Ecto neural progenitor cell (in vitro differentiated cells): Measurements from ENCODE around the gene MARCHF4.

ENCODE experiments used
- DNase-seq: peaks from one replicate; pipeline ENCODE4 v3.0.0-alpha.2; 2018; ENCODE audit warnings: low spot score

MARCHF4 gene

GRCh38 chr2:216371721-216372702 is at the start of gene MARCHF4:
Gene MARCHF4, minus strand, starts transcription at chr2:216372483. Its CDS starts 2,223 bp downstream, at chr2:216370260.
- peak; percentile 92 for DNase-seq

GRCh38 chr2:216420367-216421101 is 48.3 kb upstream of the MARCHF4 start:
- DNase-seq: no peak

- DNase-seq: no peak
Measured at GRCh38 chr2:216418981-216419380, 46.7 kb upstream of the MARCHF4 start.

GRCh38 chr2:216416571-216417307 is 44.5 kb upstream of the MARCHF4 start:
- DNase-seq: no peak

GRCh38 chr2:216415541-216415940 is 43.3 kb upstream of the MARCHF4 start:
- DNase-seq: no peak

- DNase-seq: no peak
Measured at GRCh38 chr2:216414772-216415319, 42.6 kb upstream of the MARCHF4 start.

GRCh38 chr2:216413882-216414281 is 41.6 kb upstream of the MARCHF4 start:
- no peak for DNase-seq

GRCh38 chr2:216412022-216412999 is 40.0 kb upstream of the MARCHF4 start, which contains the start of gene SMARCAL1:
Gene SMARCAL1, plus strand, starts transcription at chr2:216412484. Its CDS starts 2,221 bp downstream, at chr2:216414705.
- peak; percentile 99 for DNase-seq

GRCh38 chr2:216410550-216410949 is 38.3 kb upstream of the MARCHF4 start:
- no peak for DNase-seq

GRCh38 chr2:216408426-216409290 is 36.4 kb upstream of the MARCHF4 start:
- DNase-seq: no peak

- DNase-seq: no peak
Measured at GRCh38 chr2:216406826-216407225, 34.5 kb upstream of the MARCHF4 start.

GRCh38 chr2:216405588-216405987 is 33.3 kb upstream of the MARCHF4 start:
- DNase-seq: no peak

- no peak for DNase-seq
Measured at GRCh38 chr2:216404010-216404618, 31.8 kb upstream of the MARCHF4 start.

- DNase-seq: no peak
Measured at GRCh38 chr2:216402751-216403150, 30.5 kb upstream of the MARCHF4 start.

- no peak for DNase-seq
Measured at GRCh38 chr2:216399621-216400020, 27.3 kb upstream of the MARCHF4 start.

GRCh38 chr2:216394881-216395280 is 22.6 kb upstream of the MARCHF4 start:
- DNase-seq: no peak

- DNase-seq: no peak
Measured at GRCh38 chr2:216392945-216393840, 20.9 kb upstream of the MARCHF4 start.

- no peak for DNase-seq
Measured at GRCh38 chr2:216392018-216392562, 19.8 kb upstream of the MARCHF4 start.
